ENCODE measurements around the gene COL11A2. TPM values are rescaled to one million over a fixed set of nuclear protein-coding genes. Genes with fewer than 3 reads are reported as not detected.

COL11A2 gene
- total RNA-seq, 1 experiment from 2014 or later = 7.6 TPM

GRCh38 chr6:33124525-33124901, 67.8 kb downstream of the COL11A2 start (continued):
- TF ChIP-seq REST (IDR thresholded peaks at IDR 0.05; ENCODE audit: low read depth) (no peak), SRF (IDR thresholded peaks at IDR 0.05; ENCODE audit: low read depth) (no peak), EZH2 (IDR thresholded peaks at IDR 0.05) (no peak), EGR1 (IDR thresholded peaks at IDR 0.05; ENCODE audit: low read depth) (no peak), JUND (IDR thresholded peaks at IDR 0.05) (no peak)

- H3K79me2 ChIP-seq (ENCODE audit: insufficient read depth, low read length) = no peaks in the 10 kb centered on the region
- peak; percentile 77 for DNase-seq (ENCODE audit: low read depth, low spot score)
- intact Hi-C loops (cut with micrococcal nuclease) = loop anchor here (1.0 kb wide), 3 partner anchors 24 to 124 kb away; partner anchors contain the start of genes RXRB and SLC39A7
- TF ChIP-seq SRF (IDR thresholded peaks at IDR 0.05; ENCODE audit: low read depth) (no peak), CEBPB (IDR thresholded peaks at IDR 0.05; ENCODE audit: low read depth) (no peak), EZH2 (IDR thresholded peaks at IDR 0.05) (no peak), FOSL1 (IDR thresholded peaks at IDR 0.05; ENCODE audit: low read depth) (no peak), MAX (IDR thresholded peaks at IDR 0.05) (peak; percentile 84), ZNF274 (IDR thresholded peaks at IDR 0.05; ENCODE audit: low read depth, low read length) (no peak), EZH2phosphoT487 (IDR thresholded peaks at IDR 0.05; ENCODE audit: borderline replicate concordance) (no peak), JUND (IDR thresholded peaks at IDR 0.05) (no peak), ZFX (IDR thresholded peaks at IDR 0.05) (no peak), ELF1 (IDR thresholded peaks at IDR 0.05; ENCODE audit: borderline replicate concordance, low read depth) (no peak), REST (IDR thresholded peaks at IDR 0.05; ENCODE audit: low read depth) (no peak), ATF3 (IDR thresholded peaks at IDR 0.05) (no peak), RAD21 (IDR thresholded peaks at IDR 0.05; ENCODE audit: low read depth) (peak; percentile 96)
Measured at GRCh38 chr6:33123732-33124524, 68.3 kb downstream of the COL11A2 start.

More at GRCh38 chr6:33123732-33124524, 68.3 kb downstream of the COL11A2 start:
- peak overlapping the region; percentile 95 for H2AFZ ChIP-seq (ENCODE audit: low read depth, low read length, poor library complexity, severe bottlenecking)
- ChIA-PET CTCF (interaction anchor here (0.7 to 3.9 kb wide), 5 partner anchors 24 to 124 kb away, joined by 3 to 49 read pairs (median 3); no protein-coding TSS in a partner anchor), POLR2A (no interaction called here), RAD21 (ENCODE audit: low non-redundant PET in 1 of 2, low total read pairs in 2 of 2, uncharacterized antibody in 2 of 2, unreplicated experiment in 2 of 2) (interaction anchor here (0.5 to 1.5 kb wide), 3 partner anchors 124 to 1851 kb away, joined by 3 to 4 read pairs (median 4); no protein-coding TSS in a partner anchor)
- peaks cover 0 to 8% of the 10 kb centered on the region in 2 experiments; a peak in 1 of 4 replicates for H3K4me1 ChIP-seq (ENCODE audit: control insufficient read depth in 1 of 2, insufficient read depth in 2 of 2, low read length in 2 of 2)
- H3K9me3 ChIP-seq (ENCODE audit: control insufficient read depth in 1 of 2, insufficient read depth in 1 of 2, low read depth in 1 of 2, low read length in 2 of 2) = no peaks in the 10 kb centered on the region
- no peaks in the 10 kb centered on the region for H3K27me3 ChIP-seq (ENCODE audit: insufficient read depth, low read length)
- no peak overlapping the region; the same call in 1 of the 2 replicates for H3K9ac ChIP-seq (ENCODE audit: low read length)
- no peaks in the 10 kb centered on the region for H3K36me3 ChIP-seq (ENCODE audit: control insufficient read depth in 1 of 2, insufficient read depth in 2 of 2, low read length in 2 of 2)
- no peaks in the 10 kb centered on the region for H3K9me2 ChIP-seq (ENCODE audit: insufficient read depth)
- no peak overlapping the region for H3K27ac ChIP-seq (ENCODE audit: low read depth, low read length)
- H3K4me2 ChIP-seq (ENCODE audit: low read length) = peak overlapping the region; percentile 70
- no TSS peak for BruUV-seq (replicated peaks)
- H3K4me3 ChIP-seq (replicated peaks in 1 of 2; ENCODE audit: low read depth in 1 of 2, low read length in 2 of 2) = peak overlapping the region; percentile 1 to 33; a peak in 2 of 4 replicates
- H4K20me1 ChIP-seq (ENCODE audit: insufficient read depth) = no peaks in the 10 kb centered on the region
- ATAC-seq = peak; percentile 87
